ENCODE results near the gene PPFIA2. TPM values are rescaled to one million over a fixed set of nuclear protein-coding genes. Genes with fewer than 3 reads are reported as not detected.

The PPFIA2 gene
- total RNA-seq, 1 donor from 2014 or later = 0.40 TPM

GRCh38 chr12:81274637-81275529, 484.3 kb downstream of the PPFIA2 start:
- DNase-seq (ENCODE audit: low read depth, low spot score) = no peak

DNA sequence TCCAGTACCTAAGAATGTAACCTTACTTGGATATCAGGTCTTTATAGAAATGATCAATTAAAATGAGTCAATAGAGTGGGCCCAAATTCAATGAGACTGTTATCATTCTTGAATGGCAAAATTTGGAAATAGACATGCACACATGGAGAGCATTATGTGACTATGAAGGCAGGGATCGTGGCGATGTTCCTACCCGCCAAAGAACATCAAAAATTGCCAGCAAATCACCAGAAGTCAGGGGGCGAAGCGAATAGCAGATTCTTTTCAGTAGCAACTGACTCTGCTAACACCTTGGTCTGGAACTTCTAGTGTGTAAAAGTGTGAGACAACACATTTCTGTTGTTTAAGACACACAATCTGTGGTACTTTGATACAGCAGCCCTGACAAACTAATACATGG, 488.8 kb downstream of the PPFIA2 start:
- DNase-seq (ENCODE audit: low read depth, low spot score) = no peak

- DNase-seq (ENCODE audit: low read depth, low spot score) = no peak
Measured at GRCh38 chr12:81263072-81263471, 496.1 kb downstream of the PPFIA2 start.

GRCh38 chr12:81261508-81262207, 497.5 kb downstream of the PPFIA2 start:
- DNase-seq (ENCODE audit: low read depth, low spot score) = no peak

GRCh38 chr12:81259360-81259759, 499.8 kb downstream of the PPFIA2 start:
- no peak for DNase-seq (ENCODE audit: low read depth, low spot score)

DNA sequence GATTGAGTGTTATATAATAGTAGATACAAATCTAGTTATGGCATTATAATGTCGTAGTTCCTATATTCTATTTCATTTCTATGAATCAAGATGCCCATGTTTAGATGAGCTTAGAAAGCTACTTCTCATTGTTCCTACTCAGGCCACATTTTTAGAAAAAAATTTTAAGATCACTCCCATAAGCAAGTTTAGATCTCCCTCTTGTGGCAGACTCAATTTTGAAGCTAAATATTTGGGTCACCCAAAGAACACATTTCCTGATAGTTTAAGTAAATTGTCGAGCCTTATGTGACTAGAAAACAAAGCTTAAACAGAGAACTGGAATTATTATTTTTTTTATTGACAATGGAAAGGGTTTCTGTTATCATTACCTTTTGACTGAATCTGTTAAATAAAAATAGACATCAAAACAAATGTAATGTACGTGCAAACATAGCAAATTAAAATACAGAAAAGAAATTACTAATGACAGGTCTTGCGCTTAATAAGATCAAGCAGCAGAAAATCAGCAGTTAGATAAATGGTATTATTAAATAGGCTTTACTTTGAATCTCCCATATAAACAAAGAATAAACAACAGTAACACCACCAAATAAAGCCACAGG, 501.1 kb downstream of the PPFIA2 start:
- no peak for DNase-seq (ENCODE audit: low read depth, low spot score)

DNA sequence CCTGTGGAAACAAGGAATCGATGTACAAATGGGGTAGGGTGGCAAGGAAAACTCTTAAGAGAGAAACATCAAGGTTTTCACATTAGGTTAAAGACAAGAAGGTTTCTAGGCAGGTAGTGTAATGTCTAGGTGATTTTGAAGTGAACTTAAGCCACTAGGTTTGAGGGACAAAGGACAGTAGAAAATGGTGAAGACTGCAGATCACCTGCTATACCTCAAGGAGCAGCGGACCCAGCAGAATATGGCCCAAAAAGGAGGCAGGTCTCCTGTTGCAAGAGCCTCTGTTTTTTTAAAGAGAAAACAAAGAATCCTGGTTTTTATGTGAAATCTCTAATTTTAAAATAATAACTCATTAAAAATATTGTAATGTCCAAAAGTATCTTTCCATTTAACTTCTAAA, 503.2 kb downstream of the PPFIA2 start:
- no peak for DNase-seq (ENCODE audit: low read depth, low spot score)

DNA sequence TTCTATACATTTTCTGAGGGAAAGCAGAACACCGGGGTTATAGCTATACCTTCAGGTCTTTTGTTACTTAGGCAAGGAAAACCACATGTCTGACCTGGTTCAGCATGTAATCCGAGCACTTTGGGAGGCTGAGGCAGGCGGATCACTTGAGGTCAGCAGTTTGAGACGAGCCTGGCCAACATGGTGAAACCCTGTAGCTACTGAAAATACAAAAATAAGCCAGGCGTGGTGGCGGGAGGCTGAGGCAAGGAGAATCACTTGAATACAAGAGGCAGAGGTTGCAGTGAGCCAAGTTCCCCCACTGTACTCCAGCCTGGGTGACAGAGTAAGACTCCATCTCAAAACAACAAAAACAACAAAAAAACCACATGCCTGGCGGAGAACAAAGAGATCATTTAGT, 503.7 kb downstream of the PPFIA2 start:
- no peak for DNase-seq (ENCODE audit: low read depth, low spot score)

- DNase-seq (ENCODE audit: low read depth, low spot score) = no peak
Measured at GRCh38 chr12:81253360-81253759, 505.8 kb downstream of the PPFIA2 start.

DNA sequence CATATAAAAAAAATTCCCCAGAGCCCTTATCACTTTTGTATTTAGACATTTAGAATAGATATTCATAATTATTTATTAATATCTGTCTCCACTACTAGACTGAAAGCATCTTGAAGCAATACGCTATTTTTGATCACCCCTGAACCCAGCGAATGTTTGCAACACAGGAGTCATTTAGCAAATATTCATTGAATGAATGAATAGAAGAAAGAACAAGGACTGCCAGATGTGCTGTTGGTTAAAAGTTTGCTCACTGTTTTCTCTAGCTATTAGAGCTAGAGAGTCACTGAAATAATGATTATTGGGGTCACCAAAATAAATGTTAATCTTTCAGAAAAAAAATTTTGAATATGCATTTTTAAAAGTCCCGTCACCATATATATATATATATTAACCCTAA, 506.9 kb downstream of the PPFIA2 start:
- DNase-seq (ENCODE audit: low read depth, low spot score) = no peak

DNA sequence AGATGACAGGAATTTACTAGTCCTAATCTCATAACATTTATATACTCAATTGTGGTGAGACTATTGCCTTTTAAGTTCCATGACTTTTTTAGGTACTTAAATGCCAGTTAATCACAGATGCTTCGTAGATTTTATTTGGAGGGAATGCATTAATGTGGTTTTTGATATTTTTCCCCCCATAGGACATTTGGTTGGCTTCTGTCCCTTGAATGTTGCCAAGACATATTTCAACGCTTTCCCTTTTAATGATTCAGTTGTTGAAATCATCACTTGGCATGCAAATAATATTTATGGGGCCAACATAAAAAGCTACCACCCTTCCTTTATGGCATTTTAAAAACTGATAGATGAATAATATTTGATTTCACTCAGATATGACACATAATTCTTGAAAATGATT, 509.2 kb downstream of the PPFIA2 start:
- no peak for DNase-seq (ENCODE audit: low read depth, low spot score)

- no peak for DNase-seq (ENCODE audit: low read depth, low spot score)
Measured at GRCh38 chr12:81245907-81246570, 513.1 kb downstream of the PPFIA2 start.

- DNase-seq (ENCODE audit: low read depth, low spot score) = no peak
Measured at GRCh38 chr12:81245458-81245857, 513.7 kb downstream of the PPFIA2 start.

DNA sequence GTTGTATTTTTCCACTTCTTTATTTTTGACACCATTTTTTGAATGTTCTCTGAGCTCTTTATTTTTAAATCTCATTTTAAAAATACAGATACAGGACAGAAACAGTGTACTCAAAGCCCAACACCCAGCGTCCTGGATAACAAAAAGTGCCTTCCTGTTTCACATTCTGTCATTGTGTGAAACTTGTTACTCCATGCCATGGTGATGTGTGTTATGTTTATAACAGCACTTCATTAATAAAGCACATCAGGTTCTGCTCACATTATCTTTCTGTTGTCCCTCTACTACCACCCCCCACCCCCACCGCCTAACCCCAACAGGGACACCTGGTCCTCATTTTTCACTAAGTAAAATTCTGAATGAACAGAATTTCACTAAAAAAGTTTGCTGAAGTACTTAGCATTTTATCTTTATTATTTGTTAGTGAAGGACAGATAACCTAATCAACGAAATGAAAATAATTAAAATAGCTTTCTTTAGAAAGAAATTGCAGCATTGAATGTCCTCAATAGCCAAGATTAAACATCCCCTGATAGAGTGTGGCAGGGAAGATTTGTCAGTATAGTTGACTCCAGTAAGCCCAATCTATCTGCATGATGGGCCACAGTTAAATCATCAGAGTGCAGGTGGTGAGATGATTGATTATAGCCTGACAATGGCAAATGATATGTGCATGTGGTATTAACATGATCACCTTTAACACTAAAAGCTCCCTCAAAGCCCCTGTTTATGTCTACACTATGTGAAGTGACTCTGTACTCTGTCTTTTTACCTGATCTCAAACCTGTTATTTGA, 527.4 kb downstream of the PPFIA2 start:
- DNase-seq (ENCODE audit: low read depth, low spot score) = no peak

- DNase-seq (ENCODE audit: low read depth, low spot score) = no peak
Measured at GRCh38 chr12:81229759-81230158, 529.4 kb downstream of the PPFIA2 start.

- no peak for DNase-seq (ENCODE audit: low read depth, low spot score)
Measured at GRCh38 chr12:81224626-81225025, 534.5 kb downstream of the PPFIA2 start.

DNA sequence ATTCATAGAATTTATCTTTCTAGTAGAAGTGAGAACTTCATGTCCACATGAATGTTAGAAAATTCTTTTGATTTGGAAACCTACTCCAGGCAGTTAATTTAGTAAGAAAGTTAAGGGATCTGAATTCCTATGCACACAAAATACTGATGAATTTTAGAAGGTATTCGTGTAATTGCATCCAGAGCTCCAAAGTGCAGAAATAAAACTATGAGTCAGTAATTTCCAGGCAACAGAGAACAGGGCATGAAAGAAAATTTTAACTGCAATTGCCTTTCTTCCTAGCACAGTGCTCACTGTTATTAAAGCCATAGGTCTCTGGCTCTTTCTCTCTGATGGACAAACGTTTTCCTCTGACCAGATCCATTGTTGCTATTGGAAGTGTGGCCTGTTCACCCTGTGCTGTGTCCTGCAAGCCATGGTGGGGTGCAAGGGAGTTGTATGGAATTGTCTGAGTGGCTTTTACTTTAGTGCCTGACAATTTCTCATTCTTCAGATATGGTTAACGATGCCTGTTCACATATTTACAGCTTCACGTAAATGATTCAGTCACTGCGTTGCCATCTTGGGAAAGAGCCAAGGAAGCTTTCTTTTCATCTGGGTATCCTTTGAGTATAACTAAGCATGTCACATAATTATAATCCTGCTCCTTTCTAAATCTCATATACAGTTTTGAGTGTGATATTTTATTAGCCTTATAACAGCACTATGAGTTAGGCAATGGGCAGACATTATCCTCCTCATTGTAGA, 536.1 kb downstream of the PPFIA2 start:
- no peak for DNase-seq (ENCODE audit: low read depth, low spot score)

DNA sequence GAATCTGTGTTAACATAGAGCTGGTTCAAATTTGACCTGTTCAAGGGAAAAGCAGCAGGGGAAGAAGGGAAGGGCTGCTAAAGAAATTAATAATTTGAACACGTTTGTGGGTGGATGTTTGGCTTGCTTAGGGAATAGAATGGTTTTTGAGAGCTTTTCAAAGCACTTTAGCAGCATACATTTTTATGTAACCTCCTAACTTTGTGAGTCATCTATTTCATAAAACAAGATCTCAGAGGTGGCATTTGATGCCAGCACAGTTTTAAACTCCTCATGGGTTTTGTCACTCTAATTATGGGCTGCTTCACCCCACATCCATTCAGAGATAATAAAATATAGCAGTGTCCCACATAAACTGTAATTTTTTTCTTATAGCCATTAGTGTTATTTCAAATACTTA, 537.5 kb downstream of the PPFIA2 start:
- DNase-seq (ENCODE audit: low read depth, low spot score) = no peak

DNA sequence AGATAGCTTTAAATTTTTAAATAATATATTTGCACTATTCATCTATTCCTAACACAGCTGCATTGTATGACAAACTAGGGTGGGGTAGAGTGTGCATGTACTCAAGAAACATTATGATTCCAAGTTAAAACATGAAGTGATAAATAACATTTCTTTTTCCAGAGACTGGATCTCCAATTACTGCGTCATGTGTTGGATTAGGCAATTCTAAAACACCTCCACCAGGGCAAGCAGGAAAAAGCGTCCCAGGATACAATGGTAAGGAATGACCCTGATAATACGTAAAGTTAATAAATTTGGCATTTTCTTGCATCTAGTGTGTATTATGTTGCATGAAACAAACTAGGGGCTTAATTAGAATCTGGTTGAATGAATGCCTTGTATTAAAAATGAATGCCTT, 542.4 kb downstream of the PPFIA2 start:
- DNase-seq (ENCODE audit: low read depth, low spot score) = no peak

DNA sequence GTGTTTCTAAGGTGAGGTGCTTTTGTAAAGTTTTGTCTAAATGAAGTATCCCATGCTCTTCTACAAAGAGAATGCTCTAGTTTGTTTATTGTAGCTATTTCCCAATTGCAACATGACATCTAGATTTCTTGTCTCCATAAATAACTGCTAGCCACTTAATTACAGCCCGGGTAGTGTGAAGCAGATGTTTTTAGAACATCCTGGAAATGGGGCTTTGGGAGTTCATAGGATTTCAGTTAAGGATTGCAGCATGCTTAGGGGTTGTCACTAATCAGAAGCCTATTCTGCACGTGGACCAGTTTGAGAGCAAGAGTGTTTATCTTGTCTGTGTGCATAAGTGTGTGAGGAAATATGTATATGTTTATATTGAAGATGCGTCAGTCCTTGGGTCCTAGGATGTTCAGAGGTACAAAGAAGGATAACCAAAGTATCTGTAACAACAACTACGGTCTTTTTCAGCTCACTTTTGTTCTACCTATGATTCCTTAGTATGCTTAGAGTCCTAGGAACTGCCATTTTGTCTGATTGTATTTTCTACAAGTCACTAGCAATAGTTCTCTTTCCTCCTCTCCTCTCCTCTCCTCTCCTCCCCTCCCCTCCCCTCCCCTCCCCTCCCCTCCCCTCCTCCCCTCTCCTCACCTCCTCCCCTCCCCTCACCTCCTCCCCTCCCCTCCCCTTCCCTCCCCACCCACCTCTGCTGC, 546.0 kb downstream of the PPFIA2 start:
- no peak for DNase-seq (ENCODE audit: low read depth, low spot score)

All from pulmonary artery endothelial cell (primary cell).